HepG2 (cell line): ENCODE results near the gene CADM1. TPM values are rescaled to one million over a fixed set of nuclear protein-coding genes. Genes with fewer than 3 reads are reported as not detected.

Experiments used
- ATAC-seq: fragments of 200-7000 bp; cut with Tn5 transposase; 3 replicates; pipeline ENCODE4 v1.9.1; 2020; ENCODE audit warnings: mild to moderate bottlenecking, moderate library complexity
- BruUV-seq: library from RNA; stranded (reverse); fragments of 400-500 nt; replicated peaks from 2 replicates; lab custom pipeline; 2021; lab: Mats Ljungman, UMichigan
- CTCF ChIA-PET: fragments of 300-600 bp; formaldehyde crosslinking; extraction: SDS; loops from one replicate; lab custom pipeline; 2021; ENCODE audit warnings: low total read pairs, inconsistent platforms, low intra/inter-chr PET ratio; lab: Yijun Ruan, JAX
- POLR2A ChIA-PET: fragments of 350-600 bp; sonication (Branson Sonifier 250); formaldehyde crosslinking; loops from one replicate; lab custom pipeline; 2020; ENCODE audit warnings: antibody characterized with exemption, inconsistent platforms; lab: Yijun Ruan, JAX
- DNase-seq: peaks from one replicate; pipeline ENCODE4 v3.0.0-alpha.2; 2015; ENCODE audit warnings: low spot score
- FAIRE-seq: peaks from 3 replicates; lab custom pipeline; 2011; peaks lifted over from hg19 to GRCh38; lab: Jason Lieb, UNC
- H2AFZ ChIP-seq: one replicate; pipeline ENCODE4 v1.6.1; 2011; ENCODE audit warnings: low read length, inconsistent platforms
- H3K27ac ChIP-seq: fragments of 300-600 bp; 3 replicates; pipeline ENCODE4 v1.8.0; 2011; ENCODE audit warnings: mixed run types, mild to moderate bottlenecking, mixed read lengths, low read length, inconsistent platforms; ENCODE audit not compliant: insufficient read depth; ENCODE audit errors: extremely low read length
- H3K27me3 ChIP-seq, 2 experiments: fragments of 200-600 bp in 1 of 2; 2 replicates in 1 of 2; 3 replicates in 1 of 2; pipeline versions ENCODE4 v1.6.0 to v1.8.0; 2011; ENCODE audit warnings: low read length in 2 of 2, mild to moderate bottlenecking in 2 of 2, moderate library complexity in 2 of 2, inconsistent platforms in 1 of 2; ENCODE audit not compliant: insufficient read depth in 2 of 2, control insufficient read depth in 1 of 2
- H3K36me3 ChIP-seq, 2 experiments: fragments of 200-600 bp in 1 of 2; replicated peaks in 1 of 2; 2 replicates in 1 of 2; 3 replicates in 1 of 2; pipeline versions ENCODE4 v1.5.1 to v1.8.0; 2011; ENCODE audit warnings: low read length in 2 of 2, inconsistent platforms in 1 of 2; ENCODE audit not compliant: insufficient read depth in 2 of 2, control insufficient read depth in 1 of 2
- H3K4me1 ChIP-seq: 2 replicates; pipeline ENCODE4 v1.5.1; 2012; ENCODE audit warnings: low read length, inconsistent platforms; ENCODE audit not compliant: insufficient read depth
- H3K4me2 ChIP-seq: 2 replicates; pipeline ENCODE4 v1.6.0; 2011; ENCODE audit warnings: low read depth, low read length, inconsistent platforms
- H3K4me3 ChIP-seq, 3 experiments: fragments of 200-600 bp in 1 of 3; sonication (generic), shearing (Covaris generic) in 1 of 3; replicated peaks in 1 of 3; 2 replicates each; pipeline ENCODE4 v1.5.1; 2011 to 2016; ENCODE audit warnings: low read length in 3 of 3, inconsistent platforms in 2 of 3, low read depth in 2 of 3, mild to moderate bottlenecking in 2 of 3, control low read depth in 1 of 3, mixed read lengths in 1 of 3; ENCODE audit not compliant: insufficient read depth in 1 of 3
- H3K79me2 ChIP-seq: one replicate; pipeline ENCODE4 v1.6.1; 2011; ENCODE audit warnings: low read length, inconsistent platforms; ENCODE audit not compliant: insufficient read depth
- H3K9ac ChIP-seq: 2 replicates; pipeline ENCODE4 v1.6.0; 2011; ENCODE audit warnings: mild to moderate bottlenecking, low read depth, low read length, inconsistent platforms; ENCODE audit not compliant: insufficient read depth
- H3K9me3 ChIP-seq: 2 replicates; pipeline ENCODE4 v1.5.1; 2012; ENCODE audit warnings: mild to moderate bottlenecking, low read length
- H4K20me1 ChIP-seq: 2 replicates; pipeline ENCODE4 v1.6.0; 2011; ENCODE audit warnings: inconsistent platforms, mild to moderate bottlenecking, low read length, moderate library complexity; ENCODE audit not compliant: insufficient read depth
- CEBPB ChIP-seq: IDR thresholded peaks from 2 replicates; pipeline ENCODE4 v1.6.1; 2011; ENCODE audit warnings: low read depth, low read length, improper control_type of control experiment, borderline replicate concordance
- FOXC1 ChIP-seq: sonication (generic); formaldehyde crosslinking; IDR thresholded peaks from 2 replicates; pipeline ENCODE4 v1.8.0; 2022; ENCODE audit warnings: mild to moderate bottlenecking, missing genetic modification reagents, borderline replicate concordance
- MAFK ChIP-seq, 2 experiments: IDR thresholded peaks in 1 of 2; conservative IDR thresholded peaks in 1 of 2; 2 replicates each; pipeline ENCODE4 v1.6.1; 2011; ENCODE audit warnings: improper control_type of control experiment in 2 of 2, low read length in 2 of 2
- RAD51 ChIP-seq: fragments of 450-650 bp; IDR thresholded peaks from 2 replicates; pipeline ENCODE4 v1.6.1; 2016; ENCODE audit warnings: borderline replicate concordance
- SP140L ChIP-seq: sonication (generic); formaldehyde crosslinking; IDR thresholded peaks from 2 replicates; pipeline ENCODE4 v1.4.0; 2020; ENCODE audit warnings: missing genetic modification reagents, borderline replicate concordance
- ZNF33B ChIP-seq: sonication (generic); formaldehyde crosslinking; IDR thresholded peaks from 2 replicates; pipeline ENCODE4 v1.5.1; 2020; ENCODE audit warnings: mild to moderate bottlenecking, missing genetic modification reagents
- ZNF367 ChIP-seq: sonication (generic); formaldehyde crosslinking; IDR thresholded peaks from 2 replicates; pipeline ENCODE4 v1.4.0; 2020; ENCODE audit warnings: missing genetic modification reagents, borderline replicate concordance
- ZNF44 ChIP-seq: sonication (generic); formaldehyde crosslinking; IDR thresholded peaks from 2 replicates; pipeline ENCODE4 v1.5.1; 2020; ENCODE audit warnings: mild to moderate bottlenecking, missing genetic modification reagents
- whole genome bisulfite sequencing: methylation state at CpG from one replicate; pipeline ENCODE4 v1.1.6; 2017; ENCODE audit warnings: low lambda C conversion rate; 5-methylcytosine and 5-hydroxymethylcytosine counted together
- in situ Hi-C: cut with HindIII; loops from 2 replicates; pipeline ENCODE4 v1.10.0; 2017; ENCODE audit warnings: low pct_unique_long_range_greater_than_20kb; ENCODE audit not compliant: extremely low pct_ligation_motif_present
- intact Hi-C: fragments of 100-400 bp; cut with micrococcal nuclease; formaldehyde crosslinking; loops from one replicate; pipeline ENCODE4 v1.10.0; 2022; ENCODE audit not compliant: unreplicated experiment
- polyA plus RNA-seq, 8 experiments: library from polyadenylated mRNA; depleted of rRNA in 3 of 8; stranded (reverse) in 7 of 8; unstranded in 1 of 8; fragments of >200 nt; fragmentation: Illumina TruSeq in 4 of 8; extraction: Trizol in 4 of 8; gene quantifications; 2 replicates each; pipeline versions ENCODE4 v1.2.1 to v1.2.3, GENCODE V29; 2011 to 2016; ENCODE audit warnings: low read depth in 4 of 8, missing spikeins in 1 of 8, mixed read lengths in 1 of 8; ENCODE audit not compliant: insufficient read depth in 1 of 8
- total RNA-seq, 5 experiments: library from RNA; depleted of rRNA; stranded (reverse); fragments of >200 nt; fragmentation: Illumina TruSeq; extraction: Trizol; gene quantifications; 2 replicates each; pipeline ENCODE4 v1.2.3, GENCODE V29; 2016; ENCODE audit warnings: low read depth in 1 of 5

The CADM1 gene
- total and polyA plus RNA-seq, 2 of the 13 experiments (the other 11 are each of a cell fraction or from before 2014, with no cell fraction given) = 71.3 to 122 TPM

GRCh38 chr11:115317277-115318185 is 186.7 kb downstream of the CADM1 start:
- Histone ChIP-seq H3K4me2 (no peak overlapping the region), H3K27me3 (no peaks in the 10 kb centered on the region), H3K4me1 (peaks cover 12% of the 10 kb centered on the region; the same call in 1 of the 2 replicates), H3K9me3 (no peaks in the 10 kb centered on the region), H3K79me2 (peaks cover 3% of the 10 kb centered on the region), H3K36me3 (no peaks in the 10 kb centered on the region; a peak in 1 of 5 replicates), H3K4me3 (no peak overlapping the region), H3K27ac (no peak overlapping the region), H2AFZ (no peak overlapping the region), H3K9ac (no peak overlapping the region), H4K20me1 (no peaks in the 10 kb centered on the region)
- TF ChIP-seq ZNF44 (CRISPR knock-in tag) (no peak), ZNF33B (CRISPR knock-in tag) (no peak)
- FAIRE-seq = no peak
- ChIA-PET CTCF (no interaction called here), POLR2A (no interaction called here)
- no TSS peak for BruUV-seq
- WGBS = 98% methylated on average over 6 of the region's 6 CpGs
- ATAC-seq = no peak
- DNase-seq = no peak
- in situ Hi-C loops = no loop called here
- intact Hi-C loops = no loop called here

- no peaks in the 10 kb centered on the region for H3K9me3 ChIP-seq
- BruUV-seq = no TSS peak
Measured at GRCh38 chr11:115316696-115317095, 187.5 kb downstream of the CADM1 start.

More at GRCh38 chr11:115316696-115317095, 187.5 kb downstream of the CADM1 start:
- no peak for DNase-seq
- in situ Hi-C loops = no loop called here
- H3K4me1 ChIP-seq = peaks cover 12% of the 10 kb centered on the region; the same call in 1 of the 2 replicates
- WGBS = 79% methylated on average over 5 of the region's 5 CpGs
- no peak for ATAC-seq
- H3K27ac ChIP-seq = no peak overlapping the region
- no peak overlapping the region for H3K4me2 ChIP-seq
- H3K27me3 ChIP-seq = no peaks in the 10 kb centered on the region
- H3K79me2 ChIP-seq = peaks cover 3% of the 10 kb centered on the region
- TF ChIP-seq SP140L (no peak), MAFK (conservative IDR thresholded peaks at IDR 0.05 in 1 of 2, IDR thresholded peaks at IDR 0.05 in 1 of 2; ENCODE audit: low read length in 2 of 2) (peak in 1 of 2 experiments; percentile 29; a peak in 2 of 4 replicates), RAD51 (no peak), CEBPB (no peak), ZNF367 (CRISPR knock-in tag) (no peak), FOXC1 (CRISPR knock-in tag) (no peak)
- no peak overlapping the region for H3K4me3 ChIP-seq
- H3K9ac ChIP-seq = no peak overlapping the region
- H4K20me1 ChIP-seq = no peaks in the 10 kb centered on the region
- peak; percentile 21 for FAIRE-seq
- intact Hi-C loops = no loop called here
- no peak overlapping the region for H2AFZ ChIP-seq
- H3K36me3 ChIP-seq = no peaks in the 10 kb centered on the region; a peak in 1 of 5 replicates
- POLR2A ChIA-PET = no interaction called here
- CTCF ChIA-PET = no interaction called here
